ENCODE data around the gene HS3ST4. TPM values are rescaled to one million over a fixed set of nuclear protein-coding genes. Genes with fewer than 3 reads are reported as not detected.
"Not testable (repeated sequence)": the region's sequence is repeated elsewhere in the genome, so short reads cannot be mapped to it uniquely, and the experiment has no call there.

HS3ST4 gene
- total RNA-seq, 1 donor from 2014 or later = not detected

DNA sequence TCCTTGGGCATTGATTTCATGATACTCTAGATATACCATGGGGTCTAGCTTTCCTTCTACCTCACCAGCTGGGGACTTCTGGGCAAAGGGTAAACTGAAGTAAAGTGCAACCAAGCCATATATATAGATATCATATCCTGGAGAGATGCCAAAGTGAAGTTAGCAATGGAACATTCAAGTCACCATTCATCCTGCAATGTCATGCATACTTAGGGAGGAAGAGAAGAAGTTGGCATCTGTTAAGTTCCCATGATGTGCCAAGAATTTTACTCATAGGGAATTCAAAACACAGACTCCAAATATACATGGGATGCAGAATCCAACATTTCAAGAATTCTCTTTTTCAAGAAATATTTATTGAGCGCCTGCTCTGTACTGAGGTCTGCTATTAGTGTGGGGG is 399.8 kb downstream of the HS3ST4 start:
- no peak for ATAC-seq (ENCODE audit: low read depth)
- DNase-seq = no peak
- CTCF ChIA-PET = no interaction called here
- TF ChIP-seq, protein P1, sequence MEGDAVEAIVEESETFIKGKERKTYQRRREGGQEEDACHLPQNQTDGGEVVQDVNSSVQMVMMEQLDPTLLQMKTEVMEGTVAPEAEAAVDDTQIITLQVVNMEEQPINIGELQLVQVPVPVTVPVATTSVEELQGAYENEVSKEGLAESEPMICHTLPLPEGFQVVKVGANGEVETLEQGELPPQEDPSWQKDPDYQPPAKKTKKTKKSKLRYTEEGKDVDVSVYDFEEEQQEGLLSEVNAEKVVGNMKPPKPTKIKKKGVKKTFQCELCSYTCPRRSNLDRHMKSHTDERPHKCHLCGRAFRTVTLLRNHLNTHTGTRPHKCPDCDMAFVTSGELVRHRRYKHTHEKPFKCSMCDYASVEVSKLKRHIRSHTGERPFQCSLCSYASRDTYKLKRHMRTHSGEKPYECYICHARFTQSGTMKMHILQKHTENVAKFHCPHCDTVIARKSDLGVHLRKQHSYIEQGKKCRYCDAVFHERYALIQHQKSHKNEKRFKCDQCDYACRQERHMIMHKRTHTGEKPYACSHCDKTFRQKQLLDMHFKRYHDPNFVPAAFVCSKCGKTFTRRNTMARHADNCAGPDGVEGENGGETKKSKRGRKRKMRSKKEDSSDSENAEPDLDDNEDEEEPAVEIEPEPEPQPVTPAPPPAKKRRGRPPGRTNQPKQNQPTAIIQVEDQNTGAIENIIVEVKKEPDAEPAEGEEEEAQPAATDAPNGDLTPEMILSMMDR (IDR thresholded peaks at IDR 0.05) = no peak
- no peaks in the 10 kb centered on the region for H3K36me3 Mint-ChIP-seq (ENCODE audit: low read depth)
- no peaks in the 10 kb centered on the region for H3K4me1 Mint-ChIP-seq
- POLR2A ChIA-PET = no interaction called here
- H3K27me3 Mint-ChIP-seq = peaks cover 5% of the 10 kb centered on the region
- H3K9me3 Mint-ChIP-seq = no peaks in the 10 kb centered on the region
- no peak overlapping the region for H3K4me3 Mint-ChIP-seq
- H3K27ac Mint-ChIP-seq = no peak overlapping the region
- intact Hi-C loops (cut with micrococcal nuclease) = no loop called here

DNA sequence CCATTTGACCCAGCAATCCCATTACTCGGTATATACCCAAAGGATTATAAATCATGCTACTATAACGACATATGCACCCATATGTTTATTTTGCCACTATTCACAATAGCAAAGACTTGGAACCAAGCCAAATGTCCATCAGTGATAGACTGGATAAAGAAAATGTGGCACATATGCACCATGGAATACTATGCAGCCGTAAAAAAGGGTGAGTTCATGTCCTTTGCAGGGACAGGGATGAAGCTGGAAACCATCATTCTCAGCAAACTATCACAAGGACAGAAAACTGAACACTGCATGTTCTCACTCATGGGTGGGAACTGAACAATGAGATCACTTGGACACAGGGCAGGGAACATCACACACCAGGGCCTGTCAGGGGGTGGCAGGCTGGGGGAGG is 406.4 kb downstream of the HS3ST4 start:
- H3K27me3 Mint-ChIP-seq; ATAC-seq (ENCODE audit: low read depth); H3K27ac Mint-ChIP-seq; POLR2A ChIA-PET; intact Hi-C loops (cut with micrococcal nuclease); H3K4me1 Mint-ChIP-seq; CTCF ChIA-PET; H3K36me3 Mint-ChIP-seq (ENCODE audit: low read depth); H3K9me3 Mint-ChIP-seq; H3K4me3 Mint-ChIP-seq; DNase-seq: not testable (repeated sequence)

DNA sequence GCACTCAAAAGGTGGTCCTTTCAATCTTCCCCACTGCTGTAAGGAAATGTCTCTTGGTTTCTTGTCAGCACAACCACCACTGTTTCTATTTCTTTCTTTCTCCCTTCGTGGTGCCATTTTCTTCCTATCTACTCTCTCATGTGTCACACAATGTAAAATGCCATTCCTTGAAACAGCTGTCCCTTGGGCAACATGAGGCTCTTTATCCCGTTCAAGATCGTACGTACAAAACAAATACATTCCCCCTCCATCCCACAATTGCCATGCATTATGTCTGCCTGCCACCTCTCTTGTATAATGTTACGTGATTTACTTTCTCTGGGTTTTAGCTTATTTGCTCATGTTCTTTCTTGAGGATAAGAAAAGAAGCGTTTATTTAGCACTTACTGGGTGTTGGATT is 410.6 kb downstream of the HS3ST4 start:
- TF ChIP-seq, protein P1 (IDR thresholded peaks at IDR 0.05) = no peak
- Mint-ChIP-seq H3K9me3 (peaks cover 4% of the 10 kb centered on the region), H3K4me3 (no peak overlapping the region), H3K36me3 (ENCODE audit: low read depth) (no peaks in the 10 kb centered on the region), H3K4me1 (no peaks in the 10 kb centered on the region), H3K27ac (no peak overlapping the region), H3K27me3 (no peaks in the 10 kb centered on the region)
- ChIA-PET POLR2A (no interaction called here), CTCF (no interaction called here)
- intact Hi-C loops (cut with micrococcal nuclease) = no loop called here
- DNase-seq = no peak
- no peak for ATAC-seq (ENCODE audit: low read depth)

DNA sequence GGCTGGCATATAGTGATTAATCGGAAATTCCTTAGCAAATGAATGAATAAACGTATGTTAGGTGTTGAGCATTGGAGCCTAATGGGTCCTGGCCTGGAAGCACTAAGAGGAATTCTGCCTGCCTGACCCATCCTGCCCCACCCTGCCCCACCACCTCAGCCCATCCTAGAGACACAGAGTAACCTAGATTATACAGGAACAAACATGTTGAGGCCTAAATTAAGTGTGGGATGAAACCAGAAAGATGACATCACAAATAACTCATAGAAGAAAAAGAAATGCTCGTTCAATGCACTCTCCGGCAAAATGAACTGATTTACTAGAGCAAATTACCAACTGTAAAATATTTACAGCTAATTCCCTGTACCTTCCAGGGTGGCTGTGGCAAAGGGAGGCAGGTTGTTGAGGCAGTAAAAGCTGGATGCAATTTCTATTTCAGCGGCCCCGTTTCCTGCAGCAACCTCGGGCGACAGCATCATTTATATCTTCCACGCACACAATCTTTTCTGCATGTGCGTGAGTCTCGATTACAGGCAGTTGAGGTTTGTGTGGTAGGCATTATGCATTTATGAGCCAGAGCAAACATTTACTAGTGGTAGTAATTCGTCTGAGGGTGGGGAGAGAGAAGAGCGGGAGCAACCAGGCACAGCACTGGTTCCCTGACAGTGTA is 417.2 kb downstream of the HS3ST4 start:
- H3K4me3 Mint-ChIP-seq = no peak overlapping the region
- H3K27me3 Mint-ChIP-seq = no peaks in the 10 kb centered on the region
- POLR2A ChIA-PET = no interaction called here
- intact Hi-C loops (cut with micrococcal nuclease) = no loop called here
- TF ChIP-seq, protein P1 (IDR thresholded peaks at IDR 0.05) = no peak
- DNase-seq (no peak), ATAC-seq (ENCODE audit: low read depth) (no peak)
- no peaks in the 10 kb centered on the region for H3K4me1 Mint-ChIP-seq
- H3K27ac Mint-ChIP-seq = no peak overlapping the region
- CTCF ChIA-PET = no interaction called here
- peaks cover 2% of the 10 kb centered on the region for H3K9me3 Mint-ChIP-seq
- no peaks in the 10 kb centered on the region for H3K36me3 Mint-ChIP-seq (ENCODE audit: low read depth)

DNA sequence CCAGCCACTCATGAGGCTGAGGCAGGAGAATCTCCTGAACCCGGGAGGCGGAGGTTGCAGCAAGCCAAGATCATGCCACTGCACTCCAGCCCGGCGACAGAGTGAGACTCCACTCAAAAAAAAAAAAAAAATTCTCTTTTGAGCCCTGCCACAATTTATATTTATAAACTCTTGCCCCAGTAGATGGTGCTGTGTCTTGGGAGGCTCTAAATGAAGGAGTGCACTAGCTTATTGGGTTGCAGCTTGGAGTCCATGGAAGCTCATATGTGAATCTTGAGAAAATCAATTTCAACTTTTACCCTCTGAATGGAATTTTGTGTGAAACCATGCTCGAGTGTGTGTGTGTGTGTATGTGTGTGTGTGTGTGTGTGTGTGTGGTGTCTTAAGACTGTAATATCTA is 420.1 kb downstream of the HS3ST4 start:
- peaks cover 2% of the 10 kb centered on the region for H3K9me3 Mint-ChIP-seq
- ChIA-PET CTCF (no interaction called here), POLR2A (no interaction called here)
- no peaks in the 10 kb centered on the region for H3K36me3 Mint-ChIP-seq (ENCODE audit: low read depth)
- TF ChIP-seq, protein P1 (IDR thresholded peaks at IDR 0.05) = no peak
- no peak overlapping the region for H3K27ac Mint-ChIP-seq
- H3K27me3 Mint-ChIP-seq = no peaks in the 10 kb centered on the region
- DNase-seq = no peak
- intact Hi-C loops (cut with micrococcal nuclease) = no loop called here
- no peak for ATAC-seq (ENCODE audit: low read depth)
- no peaks in the 10 kb centered on the region for H3K4me1 Mint-ChIP-seq
- H3K4me3 Mint-ChIP-seq = no peak overlapping the region

DNA sequence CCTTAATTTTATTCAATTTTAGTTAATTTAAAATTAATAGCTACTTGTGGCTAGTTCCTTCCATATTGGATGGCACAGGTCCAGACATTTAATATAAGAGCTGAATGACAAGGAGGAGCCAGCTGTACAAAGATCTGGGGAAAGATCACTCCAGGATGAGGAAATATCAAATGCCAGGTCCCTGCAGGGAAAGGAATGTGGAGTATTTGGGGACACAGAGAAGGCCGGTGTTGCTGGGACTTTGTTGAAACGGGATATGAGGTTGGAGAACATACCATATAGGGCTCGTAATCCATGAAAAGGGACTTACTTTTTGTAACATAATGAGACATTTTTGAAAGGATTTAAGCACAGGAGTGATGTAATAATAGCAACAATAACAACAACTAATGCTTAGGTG is 426.8 kb downstream of the HS3ST4 start:
- no peak overlapping the region for H3K4me3 Mint-ChIP-seq
- CTCF ChIA-PET = no interaction called here
- H3K9me3 Mint-ChIP-seq = peaks cover 2% of the 10 kb centered on the region
- intact Hi-C loops (cut with micrococcal nuclease) = no loop called here
- no peaks in the 10 kb centered on the region for H3K36me3 Mint-ChIP-seq (ENCODE audit: low read depth)
- no peak for ATAC-seq (ENCODE audit: low read depth)
- POLR2A ChIA-PET = no interaction called here
- no peak overlapping the region for H3K27ac Mint-ChIP-seq
- TF ChIP-seq, protein P1 (IDR thresholded peaks at IDR 0.05) = no peak
- H3K4me1 Mint-ChIP-seq = no peaks in the 10 kb centered on the region
- no peaks in the 10 kb centered on the region for H3K27me3 Mint-ChIP-seq
- no peak for DNase-seq
